Measurements from ENCODE around the gene ASIC1. TPM values are rescaled to one million over a fixed set of nuclear protein-coding genes. Genes with fewer than 3 reads are reported as not detected.

Gene ASIC1
- 1 to 10 TPM; 4.2 to 5.2 TPM for total RNA-seq
- polyA plus RNA-seq (2013, experiment 1 of 2), result 19.3 TPM
- 17.1 TPM for polyA plus RNA-seq (2013, experiment 2 of 2)
- long read RNA-seq, experiment 1, partial matches to known transcripts, result 1 of 5 reads
- long read RNA-seq, experiment 1, other reads (novel, unspliced or antisense), result 4 of 5 reads
- long read RNA-seq, experiment 2, transcript ASIC1-202 (12 exons, 3,778 nt), result major isoform, 7 of 11 reads
- long read RNA-seq, experiment 2, partial matches to known transcripts, result 2 of 11 reads
- long read RNA-seq, experiment 2, other reads (novel, unspliced or antisense), result 2 of 11 reads
- long read RNA-seq, experiment 3, result 0 reads
- long read RNA-seq, experiment 4, result 0 reads

- Mint-ChIP-seq H3K4me3 (peak within 1 kb of the TSS; percentile 69), H3K27me3 (ENCODE audit: insufficient read depth) (peaks cover 92% of the 10 kb centered on the region), H3K27ac (peak within 1 kb of the TSS; percentile 29), H3K4me1 (peaks cover 9% of the 10 kb centered on the region), H3K36me3 (ENCODE audit: low read depth) (no peaks in the 10 kb centered on the region), H3K9me3 (no peaks in the 10 kb centered on the region)
- H3K4me1 ChIP-seq (ENCODE audit: control insufficient read depth, insufficient read depth, low read length), result no peaks in the 10 kb centered on the region
- DNase-seq, result peak; percentile 94
- peak; percentile 41 for TF ChIP-seq CTCF (conservative IDR thresholded peaks at IDR 0.05)
- no peaks in the 10 kb centered on the region for H3K36me3 ChIP-seq (ENCODE audit: control insufficient read depth, insufficient read depth, low read length)
- no peak within 1 kb of the TSS for H3K27ac ChIP-seq (ENCODE audit: low read depth, low read length)
- WGBS, 2 experiments (ENCODE audit: insufficient coverage in 1 of 2, insufficient read length in 1 of 2), result 1 to 5% methylated on average over 7 to 84 of the region's 88 CpGs
- no peaks in the 10 kb centered on the region for H3K9me3 ChIP-seq (ENCODE audit: control insufficient read depth, low read length)
- peaks cover 78% of the 10 kb centered on the region for H3K27me3 ChIP-seq (ENCODE audit: control insufficient read depth, insufficient read depth, low read length, poor library complexity, severe bottlenecking)
- no peak within 1 kb of the TSS for H3K9ac ChIP-seq (ENCODE audit: extremely low read depth, low read length, poor library complexity, severe bottlenecking)
- H3K4me3 ChIP-seq (ENCODE audit: low read length), result peak within 1 kb of the TSS; percentile 85
These were observed at the start of gene ASIC1 for GRCh38 chr12:50057000-50057841. TSS of gene ASIC1 (plus strand) at chr12:50057596. CDS start at chr12:50058767, 1,171 bp downstream.

GRCh38 chr12:50013361-50014147, 43.8 kb upstream of the ASIC1 start:
- Histone ChIP-seq H3K36me3 (ENCODE audit: control insufficient read depth, insufficient read depth, low read length) (peaks cover 44% of the 10 kb centered on the region), H3K4me3 (ENCODE audit: low read length) (no peak overlapping the region), H3K9ac (ENCODE audit: extremely low read depth, low read length, poor library complexity, severe bottlenecking) (no peak overlapping the region), H3K4me1 (ENCODE audit: control insufficient read depth, insufficient read depth, low read length) (no peaks in the 10 kb centered on the region), H3K9me3 (ENCODE audit: control insufficient read depth, low read length) (no peaks in the 10 kb centered on the region), H3K27me3 (ENCODE audit: control insufficient read depth, insufficient read depth, low read length, poor library complexity, severe bottlenecking) (no peaks in the 10 kb centered on the region), H3K27ac (ENCODE audit: low read depth, low read length) (peak overlapping the region; percentile 10)
- no peak for DNase-seq
- Mint-ChIP-seq H3K27me3 (ENCODE audit: insufficient read depth) (no peaks in the 10 kb centered on the region), H3K27ac (no peak overlapping the region), H3K9me3 (no peaks in the 10 kb centered on the region), H3K4me3 (no peak overlapping the region), H3K4me1 (peaks cover 8% of the 10 kb centered on the region), H3K36me3 (ENCODE audit: low read depth) (peaks cover 39% of the 10 kb centered on the region)
- 88 to 90% methylated on average over 2 of the region's 2 CpGs for WGBS, 2 experiments (ENCODE audit: insufficient coverage in 1 of 2, insufficient read length in 1 of 2)
- TF ChIP-seq CTCF (conservative IDR thresholded peaks at IDR 0.05), result no peak

GRCh38 chr12:50014342-50014741, 43.1 kb upstream of the ASIC1 start:
- peaks cover 13% of the 10 kb centered on the region for H3K4me1 Mint-ChIP-seq
- H3K4me1 ChIP-seq (ENCODE audit: control insufficient read depth, insufficient read depth, low read length), result no peaks in the 10 kb centered on the region
- no peak overlapping the region for H3K9ac ChIP-seq (ENCODE audit: extremely low read depth, low read length, poor library complexity, severe bottlenecking)
- peaks cover 37% of the 10 kb centered on the region for H3K36me3 Mint-ChIP-seq (ENCODE audit: low read depth)
- peak; percentile 28 for DNase-seq
- no peaks in the 10 kb centered on the region for H3K9me3 ChIP-seq (ENCODE audit: control insufficient read depth, low read length)
- H3K4me3 ChIP-seq (ENCODE audit: low read length), result no peak overlapping the region
- H3K27me3 ChIP-seq (ENCODE audit: control insufficient read depth, insufficient read depth, low read length, poor library complexity, severe bottlenecking), result no peaks in the 10 kb centered on the region
- H3K27me3 Mint-ChIP-seq (ENCODE audit: insufficient read depth), result no peaks in the 10 kb centered on the region
- peak overlapping the region; percentile 64 for H3K27ac Mint-ChIP-seq
- 93 to 100% methylated on average over 1 to 3 of the region's 3 CpGs for WGBS, 2 experiments (ENCODE audit: insufficient coverage in 1 of 2, insufficient read length in 1 of 2)
- H3K9me3 Mint-ChIP-seq, result no peaks in the 10 kb centered on the region
- H3K36me3 ChIP-seq (ENCODE audit: control insufficient read depth, insufficient read depth, low read length), result peaks cover 45% of the 10 kb centered on the region
- no peak for TF ChIP-seq CTCF (conservative IDR thresholded peaks at IDR 0.05)
- no peak overlapping the region for H3K4me3 Mint-ChIP-seq
- no peak overlapping the region for H3K27ac ChIP-seq (ENCODE audit: low read depth, low read length)
